IPS-18c (cell line): ENCODE measurements around the gene ROBO2.
A peak's percentile ranks its signal among the peaks of the same experiment; 100 is the strongest.

Experiments
- H3K4me3 ChIP-seq: 2 replicates; pipeline ENCODE4 v1.7.0; 2013; ENCODE audit warnings: low read depth, mild to moderate bottlenecking, low read length, moderate library complexity; ENCODE audit not compliant: insufficient read depth
- H3K9me3 ChIP-seq: one replicate; pipeline ENCODE4 v1.6.1; 2013; ENCODE audit warnings: mild to moderate bottlenecking, low read length, moderate library complexity; ENCODE audit not compliant: control insufficient read depth, insufficient read depth

The ROBO2 gene

GRCh38 chr3:77039606-77040171, at the start of gene ROBO2:
Gene ROBO2, plus strand, starts transcription at chr3:77040099. Its CDS starts 687 bp downstream, at chr3:77040786.
- Histone ChIP-seq H3K4me3 (peak within 1 kb of the TSS; percentile 73), H3K9me3 (no peaks in the 10 kb centered on the region)

GRCh38 chr3:76990606-76991005, 49.3 kb upstream of the ROBO2 start:
- H3K4me3 ChIP-seq: no peak overlapping the region
- H3K9me3 ChIP-seq: no peaks in the 10 kb centered on the region

GRCh38 chr3:76991165-76991564, 48.7 kb upstream of the ROBO2 start:
- Histone ChIP-seq H3K4me3 (no peak overlapping the region), H3K9me3 (no peaks in the 10 kb centered on the region)

- H3K4me3 ChIP-seq: no peak overlapping the region
Observed at GRCh38 chr3:76997733-76998132, 42.2 kb upstream of the ROBO2 start.

GRCh38 chr3:76998555-76998954, 41.3 kb upstream of the ROBO2 start:
- H3K4me3 ChIP-seq: no peak overlapping the region
- no peaks in the 10 kb centered on the region for H3K9me3 ChIP-seq

More at GRCh38 chr3:76997733-76998132, 42.2 kb upstream of the ROBO2 start:
- H3K9me3 ChIP-seq: no peaks in the 10 kb centered on the region

GRCh38 chr3:77001062-77001701, 38.7 kb upstream of the ROBO2 start:
- H3K9me3 ChIP-seq: no peaks in the 10 kb centered on the region
- no peak overlapping the region for H3K4me3 ChIP-seq

GRCh38 chr3:77014226-77014625, 25.7 kb upstream of the ROBO2 start:
- Histone ChIP-seq H3K9me3 (no peaks in the 10 kb centered on the region), H3K4me3 (no peak overlapping the region)

GRCh38 chr3:77025471-77025870, 14.4 kb upstream of the ROBO2 start:
- no peaks in the 10 kb centered on the region for H3K9me3 ChIP-seq
- H3K4me3 ChIP-seq: no peak overlapping the region

GRCh38 chr3:77026904-77027634, 12.8 kb upstream of the ROBO2 start:
- Histone ChIP-seq H3K9me3 (no peaks in the 10 kb centered on the region), H3K4me3 (no peak overlapping the region)

- Histone ChIP-seq H3K4me3 (no peak overlapping the region), H3K9me3 (no peaks in the 10 kb centered on the region)
Observed at GRCh38 chr3:77028005-77028404, 11.9 kb upstream of the ROBO2 start.

GRCh38 chr3:77038468-77038929, 1.4 kb upstream of the ROBO2 start:
- Histone ChIP-seq H3K4me3 (peak overlapping the region; percentile 73), H3K9me3 (no peaks in the 10 kb centered on the region)

GRCh38 chr3:77038930-77039605, 831 bp upstream of the ROBO2 start:
- Histone ChIP-seq H3K9me3 (no peaks in the 10 kb centered on the region), H3K4me3 (peak overlapping the region; percentile 73)

GRCh38 chr3:77040216-77040615, 317 bp downstream of the ROBO2 start:
- Histone ChIP-seq H3K9me3 (no peaks in the 10 kb centered on the region), H3K4me3 (peak overlapping the region; percentile 73)

GRCh38 chr3:77040926-77041722, 1.2 kb downstream of the ROBO2 start:
- H3K9me3 ChIP-seq: no peaks in the 10 kb centered on the region
- H3K4me3 ChIP-seq: peak overlapping the region; percentile 2; the same call in 1 of the 2 replicates

- Histone ChIP-seq H3K4me3 (no peak overlapping the region), H3K9me3 (no peaks in the 10 kb centered on the region)
Observed at GRCh38 chr3:77041811-77042210, 1.9 kb downstream of the ROBO2 start.

- H3K4me3 ChIP-seq: no peak overlapping the region
Observed at GRCh38 chr3:77042343-77042742, 2.4 kb downstream of the ROBO2 start.

GRCh38 chr3:77042882-77043281, 3.0 kb downstream of the ROBO2 start:
- Histone ChIP-seq H3K9me3 (no peaks in the 10 kb centered on the region), H3K4me3 (no peak overlapping the region)

More at GRCh38 chr3:77042343-77042742, 2.4 kb downstream of the ROBO2 start:
- H3K9me3 ChIP-seq: no peaks in the 10 kb centered on the region
